ENCODE results near the gene SPDEF.

DNA sequence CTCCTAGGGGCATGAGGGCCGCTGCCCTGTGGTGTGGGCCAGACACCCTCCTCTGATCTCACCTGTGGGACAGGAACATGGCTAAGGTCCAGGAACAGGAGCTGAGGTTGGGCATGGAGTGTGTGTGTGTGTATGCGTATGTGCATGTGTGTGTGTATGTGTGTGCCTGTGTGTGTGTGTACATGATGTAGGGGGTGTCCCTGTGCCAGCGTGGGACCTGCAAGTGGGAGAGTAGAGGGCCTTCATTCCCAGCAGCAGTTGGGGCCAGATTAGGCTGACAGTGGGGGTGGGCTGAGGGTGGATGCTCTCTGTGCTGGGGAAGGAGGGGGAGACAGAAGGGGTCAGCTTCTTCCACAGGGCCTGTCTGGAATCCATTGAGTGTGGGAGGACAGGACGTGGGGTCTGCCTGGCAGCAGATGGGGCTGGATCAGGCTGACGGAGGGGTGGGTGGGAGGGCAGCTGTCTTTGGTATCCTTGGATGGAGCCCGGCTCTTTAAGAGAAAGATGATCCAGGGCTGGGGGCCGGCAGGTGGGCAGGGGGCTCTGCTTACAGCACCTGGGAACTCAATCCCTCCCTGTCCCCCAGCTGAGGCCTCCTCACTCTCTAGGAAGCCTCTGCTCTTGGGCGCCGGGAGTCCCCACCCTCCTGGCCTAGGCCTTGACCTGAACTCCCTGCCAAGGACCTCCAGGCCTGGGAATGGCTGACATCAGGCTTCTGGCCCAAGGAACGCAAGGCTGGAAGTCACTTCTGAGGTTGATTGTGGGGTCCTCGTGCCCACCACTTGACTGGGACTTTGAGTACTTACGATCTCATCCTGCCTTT is 44.0 kb downstream of the SPDEF start:
- TF ChIP-seq POLR2A (IDR thresholded peaks at IDR 0.05): no peak
- TF ChIP-seq, protein P1, sequence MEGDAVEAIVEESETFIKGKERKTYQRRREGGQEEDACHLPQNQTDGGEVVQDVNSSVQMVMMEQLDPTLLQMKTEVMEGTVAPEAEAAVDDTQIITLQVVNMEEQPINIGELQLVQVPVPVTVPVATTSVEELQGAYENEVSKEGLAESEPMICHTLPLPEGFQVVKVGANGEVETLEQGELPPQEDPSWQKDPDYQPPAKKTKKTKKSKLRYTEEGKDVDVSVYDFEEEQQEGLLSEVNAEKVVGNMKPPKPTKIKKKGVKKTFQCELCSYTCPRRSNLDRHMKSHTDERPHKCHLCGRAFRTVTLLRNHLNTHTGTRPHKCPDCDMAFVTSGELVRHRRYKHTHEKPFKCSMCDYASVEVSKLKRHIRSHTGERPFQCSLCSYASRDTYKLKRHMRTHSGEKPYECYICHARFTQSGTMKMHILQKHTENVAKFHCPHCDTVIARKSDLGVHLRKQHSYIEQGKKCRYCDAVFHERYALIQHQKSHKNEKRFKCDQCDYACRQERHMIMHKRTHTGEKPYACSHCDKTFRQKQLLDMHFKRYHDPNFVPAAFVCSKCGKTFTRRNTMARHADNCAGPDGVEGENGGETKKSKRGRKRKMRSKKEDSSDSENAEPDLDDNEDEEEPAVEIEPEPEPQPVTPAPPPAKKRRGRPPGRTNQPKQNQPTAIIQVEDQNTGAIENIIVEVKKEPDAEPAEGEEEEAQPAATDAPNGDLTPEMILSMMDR (IDR thresholded peaks at IDR 0.05): no peak
